HUES64 (cell line): ENCODE measurements around the gene CORT.

Experiments used
- H3K27ac ChIP-seq: 2 replicates; pipeline ENCODE4 v1.7.0; 2013; ENCODE audit warnings: low read depth, low read length, inconsistent platforms
- H3K27me3 ChIP-seq: 2 replicates; pipeline ENCODE4 v1.6.1; 2013; ENCODE audit warnings: mild to moderate bottlenecking, low read length; ENCODE audit not compliant: insufficient read depth
- H3K36me3 ChIP-seq: 2 replicates; pipeline ENCODE4 v1.6.1; 2013; ENCODE audit warnings: mild to moderate bottlenecking, low read length; ENCODE audit not compliant: insufficient read depth
- H3K4me1 ChIP-seq: 2 replicates; pipeline ENCODE4 v1.6.1; 2013; ENCODE audit warnings: mild to moderate bottlenecking, low read length, moderate library complexity; ENCODE audit not compliant: insufficient read depth
- H3K4me3 ChIP-seq: 2 replicates; pipeline ENCODE4 v1.5.1; 2013; ENCODE audit warnings: mild to moderate bottlenecking, low read length, moderate library complexity
- H3K9ac ChIP-seq: 2 replicates; pipeline ENCODE4 v1.6.1; 2013; ENCODE audit warnings: mild to moderate bottlenecking, low read depth, low read length
- H3K9me3 ChIP-seq: 2 replicates; pipeline ENCODE4 v1.6.1; 2013; ENCODE audit warnings: low read depth, low read length; ENCODE audit not compliant: insufficient read depth
- WGBS: fragments of 150-250, 120-280 bp; methylation state at CpG from one replicate; pipeline ENCODE4 v1.1.7; 2013; ENCODE audit warnings: missing lambda C conversion rate; 5-methylcytosine and 5-hydroxymethylcytosine counted together

The CORT gene

GRCh38 chr1:10475510-10475909 lies 25.7 kb downstream of the CORT start:
- no peaks in the 10 kb centered on the region for H3K36me3 ChIP-seq
- no peaks in the 10 kb centered on the region for H3K9me3 ChIP-seq
- H3K9ac ChIP-seq = peak overlapping the region; percentile 88
- no peaks in the 10 kb centered on the region for H3K27me3 ChIP-seq
- peak overlapping the region; percentile 99 for H3K4me3 ChIP-seq
- peaks cover 12% of the 10 kb centered on the region for H3K4me1 ChIP-seq
- peak overlapping the region; percentile 66; the same call in 1 of the 2 replicates for H3K27ac ChIP-seq
- 2% methylated on average over 13 of the region's 13 CpGs for WGBS

DNA sequence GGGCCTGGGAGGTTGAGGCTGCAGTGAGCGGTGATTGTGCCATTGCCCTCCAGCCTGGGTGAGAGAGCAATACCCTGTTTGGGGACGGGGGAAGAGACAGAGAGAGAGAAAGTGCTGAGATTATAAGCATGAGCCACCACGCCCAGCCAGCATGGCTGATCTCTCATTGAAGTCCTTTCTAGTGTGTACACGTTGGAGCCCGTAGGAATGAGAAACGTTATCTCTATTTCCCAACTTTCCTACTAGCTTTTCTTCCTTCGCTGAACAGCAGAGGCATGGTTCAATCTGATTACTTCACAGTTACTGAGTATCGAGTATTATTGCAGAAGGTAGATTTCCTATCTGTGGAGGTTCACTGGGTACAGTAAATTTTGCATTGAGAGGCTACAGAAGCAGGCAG lies 29.5 kb downstream of the CORT start:
- Histone ChIP-seq H3K4me1 (peaks cover 7% of the 10 kb centered on the region; the same call in 1 of the 2 replicates), H3K27ac (no peak overlapping the region), H3K36me3 (no peaks in the 10 kb centered on the region), H3K27me3 (no peaks in the 10 kb centered on the region), H3K9ac (no peak overlapping the region), H3K9me3 (no peaks in the 10 kb centered on the region), H3K4me3 (no peak overlapping the region)
- 84% methylated on average over 8 of the region's 8 CpGs for WGBS

GRCh38 chr1:10480614-10481013 lies 30.8 kb downstream of the CORT start:
- WGBS = 98% methylated on average over 2 of the region's 2 CpGs
- no peak overlapping the region for H3K9ac ChIP-seq
- no peak overlapping the region for H3K4me3 ChIP-seq
- H3K27me3 ChIP-seq = no peaks in the 10 kb centered on the region
- H3K36me3 ChIP-seq = no peaks in the 10 kb centered on the region
- H3K27ac ChIP-seq = no peak overlapping the region
- H3K4me1 ChIP-seq = peaks cover 7% of the 10 kb centered on the region; the same call in 1 of the 2 replicates
- H3K9me3 ChIP-seq = no peaks in the 10 kb centered on the region

DNA sequence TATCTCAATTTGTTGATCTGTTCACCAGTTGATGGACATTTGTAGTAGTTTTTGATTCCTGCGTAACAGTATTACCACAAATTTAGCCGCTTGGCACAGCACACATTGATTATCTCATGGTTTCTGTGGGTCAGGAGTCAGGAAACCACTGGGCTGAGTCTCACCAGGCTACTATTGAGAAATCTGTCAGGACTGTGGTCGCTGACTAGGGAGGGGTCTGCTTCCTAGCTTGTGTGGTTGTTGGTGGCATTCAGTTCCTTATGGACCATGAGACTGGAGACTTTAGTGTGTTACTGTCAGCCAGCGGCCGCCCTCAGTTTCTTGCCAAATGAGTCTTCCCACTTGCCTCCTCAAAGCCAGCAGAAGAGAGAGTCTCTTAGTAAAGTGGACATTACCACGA lies 34.7 kb downstream of the CORT start:
- Histone ChIP-seq H3K4me1 (peaks cover 2% of the 10 kb centered on the region; the same call in 1 of the 2 replicates), H3K27ac (no peak overlapping the region), H3K4me3 (no peak overlapping the region), H3K36me3 (no peaks in the 10 kb centered on the region), H3K9me3 (no peaks in the 10 kb centered on the region), H3K27me3 (no peaks in the 10 kb centered on the region), H3K9ac (no peak overlapping the region)
- WGBS = 97% methylated on average over 6 of the region's 6 CpGs

- no peak overlapping the region for H3K9ac ChIP-seq
- no peaks in the 10 kb centered on the region for H3K27me3 ChIP-seq
- peaks cover 7% of the 10 kb centered on the region; the same call in 1 of the 2 replicates for H3K4me1 ChIP-seq
- H3K36me3 ChIP-seq = no peaks in the 10 kb centered on the region
- H3K4me3 ChIP-seq = no peak overlapping the region
- no peaks in the 10 kb centered on the region for H3K9me3 ChIP-seq
- H3K27ac ChIP-seq = 0 out of 2 replicates have a peak overlapping the region, but pooled peaks have one; percentile 25
- 62% methylated on average over 3 of the region's 4 CpGs for WGBS
These were observed 39.6 kb downstream of the CORT start for GRCh38 chr1:10489291-10490055.

- 0 out of 2 replicates have a peak overlapping the region, but pooled peaks have one; percentile 16 for H3K9ac ChIP-seq
- peak overlapping the region; percentile 25; the same call in 1 of the 2 replicates for H3K27ac ChIP-seq
- H3K4me3 ChIP-seq = no peak overlapping the region
- peaks cover 14% of the 10 kb centered on the region; the same call in 1 of the 2 replicates for H3K4me1 ChIP-seq
- H3K27me3 ChIP-seq = no peaks in the 10 kb centered on the region
- peaks cover 3% of the 10 kb centered on the region; the same call in 1 of the 2 replicates for H3K36me3 ChIP-seq
- no peaks in the 10 kb centered on the region for H3K9me3 ChIP-seq
- 80% methylated on average over 11 of the region's 12 CpGs for WGBS
These were observed 40.6 kb downstream of the CORT start for GRCh38 chr1:10490286-10490970.

DNA sequence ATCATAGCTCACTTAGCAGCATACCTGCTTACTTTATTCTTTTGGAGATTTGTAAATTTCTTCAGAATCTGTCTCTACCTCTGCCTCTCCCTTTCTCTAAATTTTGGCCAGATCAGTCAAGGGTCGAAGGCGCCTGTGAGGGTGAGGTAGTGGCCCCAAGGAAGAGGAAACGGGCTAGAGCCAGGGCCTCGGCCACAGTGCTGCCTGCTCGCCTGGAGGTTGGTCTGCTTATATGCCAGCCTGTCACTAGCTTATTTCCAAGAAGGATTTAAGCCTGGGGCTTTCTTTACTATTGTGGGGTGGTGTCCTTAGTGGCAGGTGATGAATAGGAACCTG lies 44.6 kb downstream of the CORT start:
- no peaks in the 10 kb centered on the region for H3K9me3 ChIP-seq
- WGBS = 89% methylated on average over 5 of the region's 5 CpGs
- no peaks in the 10 kb centered on the region for H3K27me3 ChIP-seq
- peaks cover 14% of the 10 kb centered on the region; the same call in 1 of the 2 replicates for H3K4me1 ChIP-seq
- no peak overlapping the region for H3K9ac ChIP-seq
- H3K36me3 ChIP-seq = peaks cover 11% of the 10 kb centered on the region; the same call in 1 of the 2 replicates
- no peak overlapping the region for H3K4me3 ChIP-seq
- H3K27ac ChIP-seq = no peak overlapping the region

- Histone ChIP-seq H3K4me1 (peaks cover 9% of the 10 kb centered on the region; the same call in 1 of the 2 replicates), H3K36me3 (peaks cover 11% of the 10 kb centered on the region; the same call in 1 of the 2 replicates), H3K9ac (no peak overlapping the region), H3K4me3 (no peak overlapping the region), H3K27me3 (no peaks in the 10 kb centered on the region), H3K27ac (no peak overlapping the region), H3K9me3 (no peaks in the 10 kb centered on the region)
- 45% methylated on average over 15 of the region's 15 CpGs for WGBS
These were observed 45.1 kb downstream of the CORT start for GRCh38 chr1:10494754-10495474.

GRCh38 chr1:10495475-10495817 lies 45.6 kb downstream of the CORT start:
- no peak overlapping the region for H3K27ac ChIP-seq
- no peak overlapping the region for H3K9ac ChIP-seq
- 92% methylated on average over 10 of the region's 10 CpGs for WGBS
- no peaks in the 10 kb centered on the region for H3K9me3 ChIP-seq
- peaks cover 7% of the 10 kb centered on the region; the same call in 1 of the 2 replicates for H3K4me1 ChIP-seq
- H3K27me3 ChIP-seq = no peaks in the 10 kb centered on the region
- peaks cover 11% of the 10 kb centered on the region; the same call in 1 of the 2 replicates for H3K36me3 ChIP-seq
- no peak overlapping the region for H3K4me3 ChIP-seq

GRCh38 chr1:10495952-10496351 lies 46.1 kb downstream of the CORT start:
- Histone ChIP-seq H3K27ac (no peak overlapping the region; the same call in 1 of the 2 replicates), H3K4me1 (peaks cover 7% of the 10 kb centered on the region; the same call in 1 of the 2 replicates), H3K27me3 (no peaks in the 10 kb centered on the region), H3K36me3 (peaks cover 11% of the 10 kb centered on the region; the same call in 1 of the 2 replicates), H3K4me3 (no peak overlapping the region), H3K9me3 (no peaks in the 10 kb centered on the region), H3K9ac (no peak overlapping the region)
- WGBS = 89% methylated on average over 14 of the region's 14 CpGs

- Histone ChIP-seq H3K9me3 (no peaks in the 10 kb centered on the region), H3K27me3 (no peaks in the 10 kb centered on the region), H3K4me3 (no peak overlapping the region), H3K27ac (no peak overlapping the region), H3K9ac (no peak overlapping the region), H3K4me1 (peaks cover 7% of the 10 kb centered on the region; the same call in 1 of the 2 replicates), H3K36me3 (peaks cover 11% of the 10 kb centered on the region; the same call in 1 of the 2 replicates)
- WGBS = 94% methylated on average over 7 of the region's 7 CpGs
These were observed 47.3 kb downstream of the CORT start for GRCh38 chr1:10497109-10497508.
